Tibial artery (tissue), 4 donors: Measurements from ENCODE around the gene TUFM.
"Not testable (repeated sequence)": the region's sequence is repeated elsewhere in the genome, so short reads cannot be mapped to it uniquely, and the experiment has no call there.

Source experiments
- DNase-seq, 2 donors: peaks; one replicate each; pipeline ENCODE4 v3.0.0-alpha.2; 2019
- H3K27ac ChIP-seq, 2 donors: fragments of 200-600 bp; sonication (generic) in 1 of 2; 1 replicate in 1 of 2; 2 replicates in 1 of 2; pipeline ENCODE4 v1.5.1; 2018 to 2019; ENCODE audit warnings: mild to moderate bottlenecking in 1 of 2
- H3K27me3 ChIP-seq, 2 donors: fragments of 200-600 bp; sonication (generic) in 1 of 2; one replicate each; pipeline versions ENCODE4 v1.5.1 to v1.6.0; 2016 to 2019
- H3K36me3 ChIP-seq, 3 donors: fragments of 200-600 bp; sonication (generic) in 2 of 3; one replicate each; pipeline ENCODE4 v1.5.1; 2016 to 2019; ENCODE audit warnings: mild to moderate bottlenecking in 2 of 3
- H3K4me1 ChIP-seq, 4 donors: fragments of 200-600 bp; sonication (generic) in 2 of 4; 1 replicate in 3 of 4; 2 replicates in 1 of 4; pipeline ENCODE4 v1.5.1; 2016 to 2019
- H3K4me3 ChIP-seq, 2 donors: fragments of 200-600 bp; sonication (generic) in 1 of 2; 1 replicate in 1 of 2; 2 replicates in 1 of 2; pipeline ENCODE4 v1.5.1; 2018 to 2019; ENCODE audit warnings: mild to moderate bottlenecking in 2 of 2
- H3K9me3 ChIP-seq, 3 donors: fragments of 200-600 bp; sonication (generic) in 1 of 3; one replicate each; pipeline ENCODE4 v1.5.1; 2016 to 2019
- CTCF ChIP-seq, 2 experiments: fragments of 200-600 bp in 1 of 2; fragments of 450-650 bp in 1 of 2; IDR thresholded peaks; one replicate each; pipeline ENCODE4 v1.5.1; 2017 to 2019; ENCODE audit warnings: antibody characterized with exemption in 2 of 2, mild to moderate bottlenecking in 1 of 2, moderate library complexity in 1 of 2
- intact Hi-C: fragments of 100-400 bp; cut with DNase I; formaldehyde crosslinking; loops from one replicate; pipeline ENCODE4 v1.15.0; 2023; ENCODE audit warnings: low total_unique reads

TUFM gene

GRCh38 chr16:28846080-28846932 lies at the start of gene TUFM:
Gene TUFM (minus strand): TSS chr16:28846348. CDS start chr16:28846269, 79 bp downstream.
- peaks cover 30 to 34% (median 30%) of the 10 kb centered on the region in 3 donors for H3K36me3 ChIP-seq
- peak within 1 kb of the TSS; percentile 88 to 95 for H3K27ac ChIP-seq
- H3K4me1 ChIP-seq: peaks cover 0 to 28% (median 19%) of the 10 kb centered on the region in 4 donors
- no peaks in the 10 kb centered on the region for H3K27me3 ChIP-seq
- no peaks in the 10 kb centered on the region for H3K9me3 ChIP-seq
- peak within 1 kb of the TSS; percentile 69 to 78 for H3K4me3 ChIP-seq
- peak; percentile 69 to 79 for TF ChIP-seq CTCF (IDR thresholded peaks at IDR 0.05)
- DNase-seq: peak; percentile 98 to 99
- intact Hi-C loops: loop anchor here (2.0 kb wide), 2 partner anchors 22 to 78 kb away; partner anchors contain the start of gene RABEP2

GRCh38 chr16:28895609-28896008 lies 49.5 kb upstream of the TUFM start:
- H3K9me3 ChIP-seq: no peaks in the 10 kb centered on the region
- no peaks in the 10 kb centered on the region for H3K4me1 ChIP-seq
- no peaks in the 10 kb centered on the region for H3K27me3 ChIP-seq
- DNase-seq: no peak
- intact Hi-C loops: no loop called here
- no peak overlapping the region for H3K27ac ChIP-seq
- no peak for TF ChIP-seq CTCF (IDR thresholded peaks at IDR 0.05)
- no peak overlapping the region for H3K4me3 ChIP-seq
- H3K36me3 ChIP-seq: peaks cover 0 to 6% (median 0%) of the 10 kb centered on the region in 3 donors

- no peak for DNase-seq
- no peak overlapping the region for H3K27ac ChIP-seq
- no peaks in the 10 kb centered on the region for H3K9me3 ChIP-seq
- H3K27me3 ChIP-seq: no peaks in the 10 kb centered on the region
- peaks cover 0 to 5% (median 0%) of the 10 kb centered on the region in 3 donors for H3K36me3 ChIP-seq
- intact Hi-C loops: no loop called here
- no peak overlapping the region for H3K4me3 ChIP-seq
- no peak for TF ChIP-seq CTCF (IDR thresholded peaks at IDR 0.05)
- H3K4me1 ChIP-seq: no peaks in the 10 kb centered on the region
These were observed 47.1 kb upstream of the TUFM start for GRCh38 chr16:28893291-28893690.

GRCh38 chr16:28891964-28892890 lies 46.1 kb upstream of the TUFM start:
- Histone ChIP-seq H3K4me1 (no peaks in the 10 kb centered on the region), H3K9me3 (no peaks in the 10 kb centered on the region), H3K4me3 (no peak overlapping the region), H3K27ac (no peak overlapping the region), H3K36me3 (no peaks in the 10 kb centered on the region), H3K27me3 (no peaks in the 10 kb centered on the region)
- intact Hi-C loops: no loop called here
- DNase-seq: no peak
- no peak for TF ChIP-seq CTCF (IDR thresholded peaks at IDR 0.05)

GRCh38 chr16:28890355-28890754 lies 44.2 kb upstream of the TUFM start:
- H3K9me3 ChIP-seq, H3K4me3 ChIP-seq, H3K4me1 ChIP-seq, H3K36me3 ChIP-seq, H3K27ac ChIP-seq, intact Hi-C loops, H3K27me3 ChIP-seq, DNase-seq: not testable (repeated sequence)
